Effector CD4-positive, alpha-beta T cell (primary cell): ENCODE results near the gene APP.

Experiments
- DNase-seq: peaks from one replicate; pipeline ENCODE4 v3.0.0-alpha.2; 2020

Gene APP

DNA sequence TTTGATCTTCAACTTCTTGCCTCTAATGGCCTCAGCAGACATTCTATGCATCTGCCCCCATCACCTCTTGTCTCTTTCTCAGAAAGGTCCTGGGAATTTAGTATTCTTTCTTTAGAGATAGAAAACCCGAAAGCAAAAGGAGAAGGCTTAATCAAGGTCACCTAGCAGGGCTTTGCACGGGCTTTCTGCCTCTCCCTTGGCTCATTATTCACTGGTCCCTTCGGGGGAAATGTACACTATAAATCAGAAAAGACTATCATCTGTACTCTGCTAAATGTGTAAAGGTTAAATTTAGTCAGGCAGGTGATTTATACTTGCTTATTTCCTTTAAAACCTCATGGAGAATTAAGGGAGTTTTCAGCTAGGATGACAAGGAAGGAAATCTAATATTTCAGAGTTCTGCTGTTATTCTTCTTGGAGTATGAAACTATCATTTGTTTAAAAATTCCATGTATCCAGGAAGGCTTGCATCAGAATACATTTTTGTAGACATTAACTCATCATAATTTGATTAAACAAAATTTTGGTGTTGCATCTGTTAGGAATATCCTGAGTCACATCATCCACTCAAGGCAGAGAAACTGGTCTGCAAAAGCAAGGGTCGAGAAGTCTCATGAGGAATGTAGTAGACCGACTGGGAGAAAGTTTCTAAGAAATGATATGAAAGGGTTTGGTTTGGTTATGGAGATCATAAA lies 311.2 kb downstream of the APP start:
- DNase-seq = no peak

- DNase-seq = no peak
These were observed 312.2 kb downstream of the APP start for GRCh38 chr21:25858325-25858724.

DNA sequence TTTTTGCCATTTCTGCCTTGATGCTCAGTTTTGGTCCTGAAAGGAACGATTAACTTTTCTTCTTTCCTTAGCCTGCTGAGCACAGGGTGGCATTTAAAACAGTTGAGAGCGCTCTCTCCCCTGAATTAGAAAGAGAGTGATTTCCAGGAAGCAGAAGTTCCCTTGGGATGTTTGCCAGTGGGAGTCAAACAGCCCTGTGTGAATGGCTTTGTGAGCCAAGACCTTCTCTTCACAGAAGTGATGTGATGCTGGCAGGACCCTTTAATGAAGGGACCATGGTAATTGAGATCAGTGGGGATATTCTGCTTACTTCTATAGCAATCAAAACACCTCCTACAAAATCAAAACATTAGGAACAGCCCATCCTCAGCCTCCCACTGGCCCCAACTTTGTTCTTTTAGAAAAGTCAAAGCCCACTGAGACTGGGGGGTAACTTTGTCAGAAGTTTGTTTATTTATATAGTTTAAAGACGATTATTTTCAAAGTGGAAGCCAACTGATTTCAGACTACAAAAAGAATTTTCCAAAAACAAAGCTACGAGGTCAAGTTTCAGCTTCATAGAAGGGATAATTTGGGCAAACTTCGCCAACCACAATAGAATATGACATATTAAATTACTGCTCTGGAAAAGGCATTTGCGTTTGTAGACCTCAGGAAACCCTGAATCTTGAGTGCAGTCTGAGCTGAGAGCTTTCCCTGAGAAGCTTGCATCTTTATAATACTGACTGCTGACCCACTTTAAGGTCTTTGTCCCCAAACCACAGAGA lies 313.1 kb downstream of the APP start:
- DNase-seq = no peak

DNA sequence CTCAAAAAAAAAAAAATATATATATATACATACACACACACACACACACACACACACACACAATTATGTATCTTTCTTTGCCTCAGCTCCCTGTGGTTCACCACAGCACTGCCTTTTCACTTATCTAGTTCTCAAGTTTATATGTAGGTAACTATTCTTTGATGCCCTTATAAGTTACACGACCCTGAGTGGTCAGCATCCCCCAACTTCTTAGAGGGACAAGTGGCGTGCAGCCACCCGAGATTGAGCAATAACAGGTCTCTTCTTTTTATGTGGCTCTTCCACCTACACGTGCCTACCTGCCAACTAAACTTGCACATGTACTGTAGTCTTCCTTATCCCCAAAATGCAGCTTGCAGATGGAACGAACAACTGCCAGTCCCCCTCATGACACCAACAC lies 315.0 kb downstream of the APP start:
- DNase-seq = no peak

DNA sequence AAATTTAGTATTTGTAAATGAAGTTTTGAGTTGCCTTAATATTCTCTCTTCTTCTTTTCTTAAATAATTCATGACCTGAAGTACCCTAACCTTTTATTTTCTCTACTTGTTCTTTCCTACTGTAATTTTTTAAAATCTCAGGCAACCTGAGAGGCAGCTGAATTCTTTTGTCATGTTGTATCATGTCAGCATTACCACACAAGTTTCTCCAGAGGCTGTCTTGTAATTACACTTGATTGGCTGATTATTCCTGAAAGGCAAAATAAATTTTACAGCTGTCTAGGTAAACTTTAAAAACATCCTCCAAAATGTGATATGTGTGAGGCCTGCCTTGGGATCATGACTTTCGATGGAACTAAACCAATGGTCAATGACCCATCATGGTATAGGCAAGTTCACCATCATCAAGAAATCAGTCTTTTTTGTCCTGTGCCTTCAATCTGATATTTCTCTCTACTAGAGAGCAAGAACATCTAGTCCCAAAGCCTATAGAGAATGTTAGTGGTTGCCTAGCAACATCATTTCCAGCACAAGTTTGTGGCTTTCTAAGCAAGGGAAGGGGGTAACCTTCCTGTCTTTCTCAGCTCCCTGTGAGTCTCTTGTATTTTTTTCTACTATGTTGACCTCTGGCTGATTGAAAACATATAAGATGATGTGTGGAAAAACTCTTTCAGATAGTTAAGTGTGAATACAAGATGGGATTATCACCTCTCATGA lies 320.3 kb downstream of the APP start:
- no peak for DNase-seq

GRCh38 chr21:25848309-25848708 lies 322.3 kb downstream of the APP start:
- DNase-seq = no peak

DNA sequence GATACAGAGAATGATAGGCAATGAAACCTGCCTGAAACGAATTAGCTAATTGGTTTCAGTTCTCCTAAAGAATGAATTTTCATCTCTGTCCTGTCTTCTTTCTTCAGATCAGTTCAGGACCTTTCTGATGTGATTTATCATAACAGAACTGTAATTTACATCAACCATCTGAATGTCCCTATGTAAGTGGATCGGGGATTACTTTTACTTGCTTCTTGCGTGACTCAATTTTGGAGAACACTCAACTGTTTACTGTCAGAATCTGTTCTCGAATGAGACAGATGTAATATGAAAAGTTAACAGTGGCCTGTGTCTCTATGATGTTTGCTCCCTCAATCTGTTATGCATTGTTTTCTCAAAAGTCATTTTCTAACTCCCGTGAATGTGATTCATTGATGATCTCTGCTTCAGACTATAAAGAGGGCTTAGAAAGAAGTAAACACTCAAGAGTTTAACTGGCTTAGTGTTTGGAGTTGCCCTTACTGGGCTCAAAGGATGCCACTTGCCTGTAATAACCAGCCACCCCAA lies 324.8 kb downstream of the APP start:
- no peak for DNase-seq

GRCh38 chr21:25842925-25843324 lies 327.6 kb downstream of the APP start:
- no peak for DNase-seq

DNA sequence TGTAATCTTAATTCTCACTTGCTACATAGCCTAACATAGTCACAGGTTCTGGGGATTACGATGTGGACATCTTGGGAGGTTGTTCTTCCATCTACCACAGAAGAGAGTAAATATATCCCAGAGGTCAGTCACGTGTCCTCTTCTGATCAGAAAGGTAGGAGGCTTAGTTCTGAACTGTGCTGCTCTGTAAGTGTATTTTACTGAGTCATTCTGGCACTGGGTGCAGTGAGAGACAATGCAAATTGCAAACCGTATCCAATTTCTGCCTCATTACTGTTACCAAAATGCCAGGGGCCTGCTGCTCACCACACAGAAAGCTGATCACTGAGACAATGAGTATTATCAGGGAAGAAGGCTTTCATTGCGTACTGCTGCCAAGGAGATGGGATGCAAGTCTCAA lies 331.8 kb downstream of the APP start:
- no peak for DNase-seq

- DNase-seq = no peak
These were observed 332.9 kb downstream of the APP start for GRCh38 chr21:25837533-25838265.

DNA sequence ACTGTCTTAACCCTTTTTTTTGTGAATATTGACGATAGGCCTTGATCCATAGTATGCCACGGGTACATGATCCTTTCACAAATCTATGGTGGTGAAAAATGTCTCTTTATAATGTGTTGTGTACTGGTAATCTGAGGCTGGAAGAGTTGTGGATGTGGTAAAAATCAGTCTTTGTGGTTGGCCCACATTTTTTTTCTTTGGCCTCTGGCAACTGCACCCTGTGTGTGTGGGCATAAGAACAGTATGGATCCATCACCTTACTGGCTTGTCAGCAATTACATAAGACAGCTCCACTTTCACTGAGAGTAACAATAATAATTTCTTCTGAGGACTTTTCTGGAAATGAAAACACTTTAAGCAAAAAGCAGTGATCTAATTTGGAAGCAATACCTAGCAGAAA lies 334.2 kb downstream of the APP start:
- DNase-seq = no peak

GRCh38 chr21:25834381-25834780 lies 336.2 kb downstream of the APP start:
- no peak for DNase-seq

GRCh38 chr21:25831300-25831960 lies 339.1 kb downstream of the APP start:
- no peak for DNase-seq
